ENCODE data around the gene EDARADD. TPM values are rescaled to one million over a fixed set of nuclear protein-coding genes. Genes with fewer than 3 reads are reported as not detected.
A peak's percentile ranks its signal among the peaks of the same experiment; 100 is the strongest.

The EDARADD gene
- total RNA-seq (2022) (0.65 and 1.1 TPM in 2 replicates), Bru-seq, nascent RNA (percentile 20 among the genes with signal in this experiment), BruChase-seq, experiment 1, labeled RNA remaining after a 6-hour chase (percentile 14 among the genes with signal in this experiment), BruChase-seq, experiment 2, labeled RNA remaining after a 2-hour chase (percentile 16 among the genes with signal in this experiment)
- long read RNA-seq, partial matches to known transcripts: 0 of 1 reads
- long read RNA-seq, other reads (novel, unspliced or antisense): 1 of 1 reads

DNA sequence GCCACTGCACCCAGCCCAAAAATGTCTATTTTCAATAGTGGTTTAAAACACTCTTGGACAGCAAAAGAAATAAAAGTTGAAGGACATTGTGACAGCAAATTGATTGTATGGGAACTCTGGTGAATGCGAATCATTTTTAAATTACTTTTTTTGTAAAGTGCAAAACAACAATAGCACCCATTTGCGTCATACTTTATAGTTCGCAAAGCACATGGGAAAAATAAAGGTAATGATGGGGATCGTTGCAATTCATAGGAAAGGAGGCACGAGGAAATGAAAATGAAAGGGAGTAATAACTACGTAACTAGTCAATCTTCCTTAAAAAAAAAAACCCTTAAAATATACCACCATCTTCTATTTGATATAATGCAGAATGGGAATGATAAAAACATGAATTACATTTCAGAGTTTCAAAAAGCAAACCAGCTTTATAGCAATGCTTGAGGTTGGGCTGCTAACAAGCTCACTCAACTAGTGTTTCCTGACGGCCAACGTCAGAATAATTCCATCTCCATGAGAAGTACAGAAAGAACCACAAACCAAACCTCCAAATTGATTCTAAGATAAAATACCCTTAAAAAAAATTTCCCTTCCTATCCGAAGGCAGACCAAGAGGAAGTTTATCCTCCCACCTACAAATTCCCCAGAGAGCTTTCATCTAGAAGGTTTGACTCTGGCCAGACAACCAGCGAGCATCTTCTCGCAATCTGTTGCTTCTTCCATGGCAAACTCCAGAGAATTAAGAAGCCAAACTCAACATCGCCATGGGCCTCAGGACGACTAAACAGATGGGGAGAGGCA, at the start of gene EDARADD:
EDARADD (plus strand) TSS at position 606 of the 801 bp plus-strand sequence; CDS start at position 765, 159 bp downstream.
- Mint-ChIP-seq H3K9me3 (ENCODE audit: unreplicated experiment) (no peaks in the 10 kb centered on the region), H3K27me3 (ENCODE audit: insufficient read depth, unreplicated experiment) (peaks cover 5% of the 10 kb centered on the region), H3K36me3 (ENCODE audit: insufficient read depth, unreplicated experiment) (no peaks in the 10 kb centered on the region), H3K4me3 (ENCODE audit: unreplicated experiment) (peak within 1 kb of the TSS; percentile 68), H3K27ac (ENCODE audit: low read depth, unreplicated experiment) (no peak within 1 kb of the TSS), H3K4me1 (ENCODE audit: insufficient read depth, unreplicated experiment) (peaks cover 11% of the 10 kb centered on the region)
- BruUV-seq (replicated peaks): no TSS peak
- ChIA-PET CTCF (interaction anchor here (0.6 to 1.8 kb wide), 5 partner anchors 9 to 302 kb away, joined by 3 to 8 read pairs (median 4); no protein-coding TSS in a partner anchor), POLR2A (interaction anchor here (0.6 to 2.2 kb wide), 10 partner anchors 10 to 250 kb away, joined by 3 to 11 read pairs (median 3); partner anchors contain the start of gene ERO1B)
- DNase-seq (ENCODE audit: unreplicated experiment): peak; percentile 24
- TF ChIP-seq, protein P1, sequence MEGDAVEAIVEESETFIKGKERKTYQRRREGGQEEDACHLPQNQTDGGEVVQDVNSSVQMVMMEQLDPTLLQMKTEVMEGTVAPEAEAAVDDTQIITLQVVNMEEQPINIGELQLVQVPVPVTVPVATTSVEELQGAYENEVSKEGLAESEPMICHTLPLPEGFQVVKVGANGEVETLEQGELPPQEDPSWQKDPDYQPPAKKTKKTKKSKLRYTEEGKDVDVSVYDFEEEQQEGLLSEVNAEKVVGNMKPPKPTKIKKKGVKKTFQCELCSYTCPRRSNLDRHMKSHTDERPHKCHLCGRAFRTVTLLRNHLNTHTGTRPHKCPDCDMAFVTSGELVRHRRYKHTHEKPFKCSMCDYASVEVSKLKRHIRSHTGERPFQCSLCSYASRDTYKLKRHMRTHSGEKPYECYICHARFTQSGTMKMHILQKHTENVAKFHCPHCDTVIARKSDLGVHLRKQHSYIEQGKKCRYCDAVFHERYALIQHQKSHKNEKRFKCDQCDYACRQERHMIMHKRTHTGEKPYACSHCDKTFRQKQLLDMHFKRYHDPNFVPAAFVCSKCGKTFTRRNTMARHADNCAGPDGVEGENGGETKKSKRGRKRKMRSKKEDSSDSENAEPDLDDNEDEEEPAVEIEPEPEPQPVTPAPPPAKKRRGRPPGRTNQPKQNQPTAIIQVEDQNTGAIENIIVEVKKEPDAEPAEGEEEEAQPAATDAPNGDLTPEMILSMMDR (IDR thresholded peaks at IDR 0.05; ENCODE audit: unreplicated experiment): no peak
- intact Hi-C loops (cut with micrococcal nuclease): no loop called here

DNA sequence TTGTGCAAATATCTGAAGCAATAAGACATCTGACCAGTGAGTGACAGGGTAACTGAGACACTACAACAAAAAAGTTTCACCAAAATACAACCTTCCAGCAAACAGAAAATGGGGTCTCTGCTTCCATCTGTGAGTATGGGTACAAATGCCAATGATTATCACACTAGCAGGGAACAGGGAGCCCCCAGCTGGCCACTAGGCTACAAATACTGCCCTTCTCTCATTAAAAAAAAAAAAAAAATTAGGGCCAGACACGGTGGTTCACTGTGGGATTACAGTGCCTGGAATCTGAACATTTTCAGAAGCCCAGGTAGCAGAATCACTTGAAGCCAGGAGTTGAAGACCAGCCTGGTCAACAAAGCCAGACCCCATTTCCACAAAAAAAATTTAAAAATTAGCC, 48.4 kb upstream of the EDARADD start:
- peak; percentile 33 for DNase-seq (ENCODE audit: unreplicated experiment)
- no TSS peak for BruUV-seq (replicated peaks)
- H3K27me3 Mint-ChIP-seq (ENCODE audit: insufficient read depth, unreplicated experiment): no peaks in the 10 kb centered on the region
- ChIA-PET POLR2A (interaction anchor here (0.6 kb wide), 1 partner anchor 14 kb away, joined by 3 read pairs; no protein-coding TSS in a partner anchor), CTCF (interaction anchor here (0.8 to 1.6 kb wide), 4 partner anchors 10 to 215 kb away, joined by 3 read pairs; no protein-coding TSS in a partner anchor)
- H3K36me3 Mint-ChIP-seq (ENCODE audit: insufficient read depth, unreplicated experiment): no peaks in the 10 kb centered on the region
- H3K4me1 Mint-ChIP-seq (ENCODE audit: insufficient read depth, unreplicated experiment): no peaks in the 10 kb centered on the region
- H3K4me3 Mint-ChIP-seq (ENCODE audit: unreplicated experiment): no peak overlapping the region
- H3K27ac Mint-ChIP-seq (ENCODE audit: low read depth, unreplicated experiment): no peak overlapping the region
- H3K9me3 Mint-ChIP-seq (ENCODE audit: unreplicated experiment): no peaks in the 10 kb centered on the region
- intact Hi-C loops (cut with micrococcal nuclease): loop anchor here (1.0 to 10.0 kb wide), 2 partner anchors 59 to 236 kb away; no protein-coding TSS in a partner anchor
- TF ChIP-seq, protein P1 (IDR thresholded peaks at IDR 0.05; ENCODE audit: unreplicated experiment): no peak

DNA sequence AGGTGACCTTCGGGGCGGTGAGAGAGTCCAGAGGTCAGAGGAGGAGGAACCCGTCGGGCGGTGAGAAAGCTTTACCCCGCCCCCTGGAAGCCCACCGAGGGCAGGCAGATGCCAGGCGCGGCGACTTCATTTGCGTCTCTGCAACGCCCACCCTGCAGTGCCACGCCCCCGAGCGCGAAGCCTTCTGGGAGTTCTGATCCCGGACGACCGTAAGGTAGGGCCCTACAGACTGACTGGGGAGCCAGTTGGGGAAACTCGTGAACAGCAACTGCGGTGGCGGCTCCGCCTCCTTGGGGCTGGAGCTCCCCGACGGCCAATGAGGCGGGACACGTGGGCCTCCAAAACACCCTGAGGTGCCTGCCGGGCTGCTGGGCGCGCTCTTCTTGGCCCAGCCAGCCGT, 46.0 kb upstream of the EDARADD start:
- BruUV-seq (replicated peaks): no TSS peak
- DNase-seq (ENCODE audit: unreplicated experiment): no peak
- CTCF ChIA-PET: interaction anchor here (1.0 to 1.1 kb wide), 2 partner anchors 47 to 230 kb away, joined by 4 to 6 read pairs; no protein-coding TSS in a partner anchor
- intact Hi-C loops (cut with micrococcal nuclease): loop anchor here (10.0 kb wide), 1 partner anchor 57 kb away; no protein-coding TSS in a partner anchor
- no peaks in the 10 kb centered on the region for H3K9me3 Mint-ChIP-seq (ENCODE audit: unreplicated experiment)
- H3K4me1 Mint-ChIP-seq (ENCODE audit: insufficient read depth, unreplicated experiment): no peaks in the 10 kb centered on the region
- H3K27ac Mint-ChIP-seq (ENCODE audit: low read depth, unreplicated experiment): no peak overlapping the region
- H3K4me3 Mint-ChIP-seq (ENCODE audit: unreplicated experiment): no peak overlapping the region
- TF ChIP-seq, protein P1 (IDR thresholded peaks at IDR 0.05; ENCODE audit: unreplicated experiment): no peak
- H3K36me3 Mint-ChIP-seq (ENCODE audit: insufficient read depth, unreplicated experiment): no peaks in the 10 kb centered on the region
- POLR2A ChIA-PET: no interaction called here
- no peaks in the 10 kb centered on the region for H3K27me3 Mint-ChIP-seq (ENCODE audit: insufficient read depth, unreplicated experiment)

DNA sequence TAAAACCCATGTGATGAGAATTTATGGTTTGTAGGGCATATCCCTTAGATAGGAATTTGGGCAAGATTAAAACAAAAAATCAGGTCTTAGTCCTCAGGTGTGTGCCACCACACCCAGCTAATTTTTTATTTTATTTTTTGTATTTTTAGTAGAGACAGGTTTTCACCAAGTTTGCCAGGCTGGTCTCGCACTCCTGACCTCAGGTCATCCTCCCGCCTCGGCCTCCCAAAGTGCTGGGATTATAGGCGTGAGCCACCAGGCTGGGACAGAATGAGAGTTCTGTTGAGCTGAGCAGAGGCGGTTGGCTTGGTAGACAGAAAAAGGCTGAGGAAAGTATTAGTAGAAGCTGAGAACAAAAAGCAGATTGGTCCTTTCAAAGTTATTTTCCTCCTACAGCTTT, 43.8 kb upstream of the EDARADD start:
- CTCF ChIA-PET: interaction anchor here (0.8 to 0.9 kb wide), 2 partner anchors 9 to 246 kb away, joined by 3 read pairs; no protein-coding TSS in a partner anchor
- Mint-ChIP-seq H3K4me1 (ENCODE audit: insufficient read depth, unreplicated experiment) (peaks cover 7% of the 10 kb centered on the region), H3K27me3 (ENCODE audit: insufficient read depth, unreplicated experiment) (no peaks in the 10 kb centered on the region), H3K36me3 (ENCODE audit: insufficient read depth, unreplicated experiment) (no peaks in the 10 kb centered on the region), H3K4me3 (ENCODE audit: unreplicated experiment) (no peak overlapping the region), H3K27ac (ENCODE audit: low read depth, unreplicated experiment) (no peak overlapping the region), H3K9me3 (ENCODE audit: unreplicated experiment) (no peaks in the 10 kb centered on the region)
- POLR2A ChIA-PET: no interaction called here
- BruUV-seq (replicated peaks): no TSS peak
- intact Hi-C loops (cut with micrococcal nuclease): no loop called here
- no peak for DNase-seq (ENCODE audit: unreplicated experiment)
- TF ChIP-seq, protein P1 (IDR thresholded peaks at IDR 0.05; ENCODE audit: unreplicated experiment): no peak

All from MCF 10A (cell line).